ENCODE data around the gene PIPOX. TPM values are rescaled to one million over a fixed set of nuclear protein-coding genes. Genes with fewer than 3 reads are reported as not detected.

PIPOX gene
- polyA plus RNA-seq, 1 donor from 2014 or later = 4.4 TPM

DNA sequence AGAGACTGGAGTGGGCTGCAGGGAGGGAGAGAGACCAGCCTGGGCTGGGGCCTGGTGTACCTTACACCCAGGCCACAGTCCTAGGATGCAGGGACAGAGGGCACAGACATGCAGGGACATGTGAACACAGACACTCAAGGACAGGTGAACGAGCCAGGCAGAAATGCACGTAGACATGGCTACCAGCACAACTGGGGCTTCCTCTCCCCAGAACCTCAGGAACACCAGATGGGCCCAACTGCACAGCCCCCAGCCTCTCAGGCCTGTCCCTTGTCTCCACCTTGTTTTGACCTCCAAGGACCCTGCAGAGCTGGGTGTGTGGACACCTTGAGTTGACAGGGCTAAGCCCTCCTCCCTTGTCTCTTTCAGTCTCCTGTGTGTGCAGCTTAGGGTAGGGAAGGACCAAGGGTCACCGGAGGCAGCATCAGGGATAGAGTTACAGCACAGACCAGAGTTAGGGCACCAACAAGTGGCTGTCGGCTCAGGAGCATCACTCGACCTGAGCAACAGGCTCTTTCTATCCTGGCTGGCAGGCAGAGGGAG is 46.3 kb upstream of the PIPOX start:
- no peak overlapping the region for H3K27ac ChIP-seq (ENCODE audit: low read length)

DNA sequence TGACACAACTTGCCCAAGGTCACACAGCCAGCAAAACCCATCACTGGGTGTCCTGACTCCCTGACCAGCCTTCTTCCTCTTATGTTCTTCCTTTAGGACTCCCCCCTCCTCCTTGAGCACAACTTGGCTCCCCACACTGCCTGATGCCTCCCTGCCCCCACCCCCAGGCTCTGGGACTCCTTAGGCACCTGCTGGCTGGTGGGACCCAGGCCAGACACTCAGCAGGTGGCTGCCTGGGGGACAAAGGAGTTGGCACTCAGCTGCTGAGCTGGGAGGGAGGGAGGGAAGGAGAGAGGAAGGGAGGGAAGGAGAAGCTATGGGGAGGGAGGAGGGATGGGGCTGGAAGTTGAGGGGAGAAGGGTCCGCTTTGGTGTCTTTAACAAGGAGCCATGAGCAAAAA is 45.1 kb upstream of the PIPOX start:
- Histone ChIP-seq H3K79me2 (replicated peaks; ENCODE audit: insufficient read depth, low read length) (no peaks in the 10 kb centered on the region), H3K9ac (ENCODE audit: low read length) (no peak overlapping the region), H4K20me1 (ENCODE audit: insufficient read depth) (no peaks in the 10 kb centered on the region), H3K27me3 (ENCODE audit: insufficient read depth, low read depth, low read length) (no peaks in the 10 kb centered on the region), H3K4me2 (ENCODE audit: low read length) (no peak overlapping the region), H3K27ac (ENCODE audit: low read length) (no peak overlapping the region), H2AFZ (ENCODE audit: low read depth, low read length) (no peak overlapping the region), H3K9me3 (ENCODE audit: low read length) (no peaks in the 10 kb centered on the region), H3K36me3 (ENCODE audit: insufficient read depth, low read length) (no peaks in the 10 kb centered on the region), H3K4me3 (ENCODE audit: low read length) (no peak overlapping the region), H3F3A (ENCODE audit: insufficient read depth, low read length, poor library complexity, severe bottlenecking) (no peaks in the 10 kb centered on the region), H3K9me2 (ENCODE audit: insufficient read depth, low read length) (no peaks in the 10 kb centered on the region)
- TF ChIP-seq EZH2 (IDR thresholded peaks at IDR 0.05; ENCODE audit: borderline replicate concordance, insufficient read depth, low read length, poor library complexity, severe bottlenecking) (no peak), POLR2AphosphoS5 (IDR thresholded peaks at IDR 0.05) (no peak), MXI1 (conservative IDR thresholded peaks at IDR 0.05; ENCODE audit: poor library complexity, severe bottlenecking) (no peak), RAD21 (conservative IDR thresholded peaks at IDR 0.05) (no peak), EP300 (conservative IDR thresholded peaks at IDR 0.05; ENCODE audit: poor library complexity, severe bottlenecking) (no peak), TAF1 (IDR thresholded peaks at IDR 0.05; ENCODE audit: low read depth) (no peak), SMC3 (conservative IDR thresholded peaks at IDR 0.05; ENCODE audit: poor library complexity) (no peak)
- TF ChIP-seq, protein P1, sequence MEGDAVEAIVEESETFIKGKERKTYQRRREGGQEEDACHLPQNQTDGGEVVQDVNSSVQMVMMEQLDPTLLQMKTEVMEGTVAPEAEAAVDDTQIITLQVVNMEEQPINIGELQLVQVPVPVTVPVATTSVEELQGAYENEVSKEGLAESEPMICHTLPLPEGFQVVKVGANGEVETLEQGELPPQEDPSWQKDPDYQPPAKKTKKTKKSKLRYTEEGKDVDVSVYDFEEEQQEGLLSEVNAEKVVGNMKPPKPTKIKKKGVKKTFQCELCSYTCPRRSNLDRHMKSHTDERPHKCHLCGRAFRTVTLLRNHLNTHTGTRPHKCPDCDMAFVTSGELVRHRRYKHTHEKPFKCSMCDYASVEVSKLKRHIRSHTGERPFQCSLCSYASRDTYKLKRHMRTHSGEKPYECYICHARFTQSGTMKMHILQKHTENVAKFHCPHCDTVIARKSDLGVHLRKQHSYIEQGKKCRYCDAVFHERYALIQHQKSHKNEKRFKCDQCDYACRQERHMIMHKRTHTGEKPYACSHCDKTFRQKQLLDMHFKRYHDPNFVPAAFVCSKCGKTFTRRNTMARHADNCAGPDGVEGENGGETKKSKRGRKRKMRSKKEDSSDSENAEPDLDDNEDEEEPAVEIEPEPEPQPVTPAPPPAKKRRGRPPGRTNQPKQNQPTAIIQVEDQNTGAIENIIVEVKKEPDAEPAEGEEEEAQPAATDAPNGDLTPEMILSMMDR (IDR thresholded peaks at IDR 0.05; ENCODE audit: poor library complexity, severe bottlenecking) = no peak
- TF ChIP-seq, protein P2, sequence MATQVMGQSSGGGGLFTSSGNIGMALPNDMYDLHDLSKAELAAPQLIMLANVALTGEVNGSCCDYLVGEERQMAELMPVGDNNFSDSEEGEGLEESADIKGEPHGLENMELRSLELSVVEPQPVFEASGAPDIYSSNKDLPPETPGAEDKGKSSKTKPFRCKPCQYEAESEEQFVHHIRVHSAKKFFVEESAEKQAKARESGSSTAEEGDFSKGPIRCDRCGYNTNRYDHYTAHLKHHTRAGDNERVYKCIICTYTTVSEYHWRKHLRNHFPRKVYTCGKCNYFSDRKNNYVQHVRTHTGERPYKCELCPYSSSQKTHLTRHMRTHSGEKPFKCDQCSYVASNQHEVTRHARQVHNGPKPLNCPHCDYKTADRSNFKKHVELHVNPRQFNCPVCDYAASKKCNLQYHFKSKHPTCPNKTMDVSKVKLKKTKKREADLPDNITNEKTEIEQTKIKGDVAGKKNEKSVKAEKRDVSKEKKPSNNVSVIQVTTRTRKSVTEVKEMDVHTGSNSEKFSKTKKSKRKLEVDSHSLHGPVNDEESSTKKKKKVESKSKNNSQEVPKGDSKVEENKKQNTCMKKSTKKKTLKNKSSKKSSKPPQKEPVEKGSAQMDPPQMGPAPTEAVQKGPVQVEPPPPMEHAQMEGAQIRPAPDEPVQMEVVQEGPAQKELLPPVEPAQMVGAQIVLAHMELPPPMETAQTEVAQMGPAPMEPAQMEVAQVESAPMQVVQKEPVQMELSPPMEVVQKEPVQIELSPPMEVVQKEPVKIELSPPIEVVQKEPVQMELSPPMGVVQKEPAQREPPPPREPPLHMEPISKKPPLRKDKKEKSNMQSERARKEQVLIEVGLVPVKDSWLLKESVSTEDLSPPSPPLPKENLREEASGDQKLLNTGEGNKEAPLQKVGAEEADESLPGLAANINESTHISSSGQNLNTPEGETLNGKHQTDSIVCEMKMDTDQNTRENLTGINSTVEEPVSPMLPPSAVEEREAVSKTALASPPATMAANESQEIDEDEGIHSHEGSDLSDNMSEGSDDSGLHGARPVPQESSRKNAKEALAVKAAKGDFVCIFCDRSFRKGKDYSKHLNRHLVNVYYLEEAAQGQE (IDR thresholded peaks at IDR 0.05; ENCODE audit: borderline replicate concordance) = no peak

More for the DNA sequence above, 46.3 kb upstream of the PIPOX start:
- Histone ChIP-seq H3K27me3 (ENCODE audit: insufficient read depth, low read depth, low read length) (no peaks in the 10 kb centered on the region), H3K9me3 (ENCODE audit: low read length) (no peaks in the 10 kb centered on the region), H3K4me3 (ENCODE audit: low read length) (no peak overlapping the region), H3K9me2 (ENCODE audit: insufficient read depth, low read length) (no peaks in the 10 kb centered on the region), H3K4me2 (ENCODE audit: low read length) (no peak overlapping the region), H3K9ac (ENCODE audit: low read length) (no peak overlapping the region), H4K20me1 (ENCODE audit: insufficient read depth) (no peaks in the 10 kb centered on the region), H3F3A (ENCODE audit: insufficient read depth, low read length, poor library complexity, severe bottlenecking) (no peaks in the 10 kb centered on the region), H3K79me2 (replicated peaks; ENCODE audit: insufficient read depth, low read length) (no peaks in the 10 kb centered on the region), H2AFZ (ENCODE audit: low read depth, low read length) (no peak overlapping the region), H3K36me3 (ENCODE audit: insufficient read depth, low read length) (no peaks in the 10 kb centered on the region)
- TF ChIP-seq EP300 (conservative IDR thresholded peaks at IDR 0.05; ENCODE audit: poor library complexity, severe bottlenecking) = no peak

All from neural cell (in vitro differentiated cells).